HFFc6 (cell line): ENCODE results near the gene GLI1. TPM values are rescaled to one million over a fixed set of nuclear protein-coding genes. Genes with fewer than 3 reads are reported as not detected.
A peak's percentile ranks its signal among the peaks of the same experiment; 100 is the strongest.

Experiments used
- DNase-seq: peaks from one replicate; pipeline ENCODE4 v3.0.0-alpha.2; 2018
- H3K27ac Mint-ChIP-seq: 2 replicates; pipeline ENCODE4 v1.8.0; 2020; ENCODE audit warnings: mild to moderate bottlenecking, mixed read lengths
- H3K27me3 Mint-ChIP-seq: 2 replicates; pipeline ENCODE4 v1.8.0; 2021; ENCODE audit warnings: mild to moderate bottlenecking, moderate library complexity, mixed read lengths; ENCODE audit not compliant: insufficient read depth
- H3K36me3 Mint-ChIP-seq: 2 replicates; pipeline ENCODE4 v1.8.0; 2021; ENCODE audit warnings: low read depth, mixed read lengths
- H3K4me1 Mint-ChIP-seq: 2 replicates; pipeline ENCODE4 v1.8.0; 2020; ENCODE audit warnings: low read depth, mixed read lengths
- H3K4me3 Mint-ChIP-seq: 2 replicates; pipeline ENCODE4 v1.8.0; 2020; ENCODE audit warnings: mild to moderate bottlenecking, moderate library complexity, mixed read lengths
- H3K9me3 Mint-ChIP-seq: 2 replicates; pipeline ENCODE4 v1.8.0; 2020; ENCODE audit warnings: mild to moderate bottlenecking, mixed read lengths
- total RNA-seq, 6 experiments: library from RNA; stranded (reverse); fragmentation: NEBNext Ultra II Directional; extraction: Animal tissue kit (Norgen Biotek cat#: 25700); gene quantifications; 2 replicates in 1 of 6; 3 replicates in 5 of 6; pipeline ENCODE4 v1.2.3, GENCODE V29; 2021
- TF ChIP-seq, protein P1 (sequence below): fragments of 200-600 bp; sonication (generic); IDR thresholded peaks from 2 replicates; pipeline ENCODE4 v1.5.0; 2021; ENCODE audit warnings: antibody characterized with exemption, mild to moderate bottlenecking

The GLI1 gene
- total RNA-seq, 6 experiments from 2014 or later = 3.9 to 5.8 (median 4.6) TPM

DNA sequence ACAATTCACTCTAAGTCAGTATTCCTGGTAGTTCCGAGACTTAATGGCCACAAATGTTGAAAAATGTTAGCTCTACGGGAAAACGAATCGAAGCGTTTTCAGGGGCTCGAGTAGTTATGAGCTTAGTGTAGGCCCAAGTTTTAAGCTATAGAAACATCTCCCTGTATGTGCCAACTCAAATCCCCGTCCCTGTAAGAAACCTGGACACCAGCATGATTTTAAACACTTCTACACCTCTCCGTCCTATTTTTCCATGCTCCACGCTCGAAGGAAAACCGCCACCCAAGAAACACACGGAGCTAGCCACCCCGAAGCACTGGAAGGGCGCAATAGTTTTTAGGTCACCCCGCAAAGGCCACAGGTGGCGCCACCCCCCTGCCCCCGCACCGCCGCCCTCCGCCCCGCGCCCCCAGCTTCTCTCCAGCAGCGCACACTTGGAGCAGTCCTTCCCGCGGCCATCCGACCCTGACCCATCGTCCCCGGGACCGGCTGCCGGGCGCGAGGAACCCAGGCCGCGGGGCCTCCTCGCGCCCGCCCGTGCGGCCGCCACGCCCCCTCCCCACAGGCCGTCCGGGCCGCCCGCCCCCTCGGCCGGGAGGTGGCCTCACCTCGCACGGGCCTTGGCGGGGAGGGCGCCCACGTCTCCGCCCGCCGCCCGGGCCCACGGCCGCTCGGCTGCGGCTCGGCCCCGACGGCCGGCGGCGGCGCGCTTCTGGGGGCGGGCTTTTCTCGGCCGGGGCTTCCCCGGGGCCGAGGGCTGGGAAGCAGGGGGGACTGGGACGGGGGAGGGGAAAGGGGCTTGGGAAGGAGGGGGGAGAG, 29.3 kb upstream of the GLI1 start:
- no peaks in the 10 kb centered on the region; the same call in 1 of the 2 replicates for H3K36me3 Mint-ChIP-seq
- DNase-seq = peak; percentile 6

DNA sequence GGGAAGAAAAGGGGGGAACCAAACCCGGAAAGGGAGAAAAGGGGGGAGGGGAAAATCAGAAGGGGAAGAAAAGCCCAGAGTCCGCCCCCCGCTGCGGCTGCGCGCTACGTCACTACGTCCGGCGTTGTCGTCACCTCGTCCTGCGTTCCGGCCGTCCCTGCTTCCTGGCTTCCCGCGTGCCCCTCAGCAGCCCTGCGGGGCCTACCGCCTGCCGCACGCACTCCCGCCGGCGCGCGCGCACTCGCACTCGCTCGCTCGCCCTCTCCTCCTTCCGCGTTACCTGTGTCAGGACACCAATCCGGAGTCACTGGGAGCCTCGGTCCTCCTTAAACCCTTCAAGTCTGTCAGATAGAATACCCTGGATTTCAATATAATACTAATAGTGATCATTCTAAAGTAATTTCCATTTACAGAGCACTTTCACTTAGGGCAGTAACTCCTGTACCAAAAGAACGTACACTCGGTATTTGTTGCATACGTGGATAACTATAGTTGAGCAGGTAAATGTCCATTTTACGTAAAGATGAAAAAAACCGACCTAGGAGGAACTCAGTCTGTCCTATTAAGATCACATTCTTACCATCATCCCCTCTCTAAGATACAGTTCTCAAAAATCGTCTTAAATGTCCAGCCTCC, 28.5 kb upstream of the GLI1 start, which contains the start of gene R3HDM2:
R3HDM2 (minus strand) TSS at position 113 of the 636 bp plus-strand sequence. CDS start 120,615 bp downstream, outside the sequence.
- peak; percentile 91 for DNase-seq
- Mint-ChIP-seq H3K27me3 (no peaks in the 10 kb centered on the region; the same call in none of the 2 replicates), H3K9me3 (no peaks in the 10 kb centered on the region), H3K4me3 (peak within 1 kb of the TSS; percentile 93), H3K36me3 (no peaks in the 10 kb centered on the region), H3K4me1 (peaks cover 22% of the 10 kb centered on the region), H3K27ac (peak within 1 kb of the TSS; percentile 97)
- TF ChIP-seq, protein P1, sequence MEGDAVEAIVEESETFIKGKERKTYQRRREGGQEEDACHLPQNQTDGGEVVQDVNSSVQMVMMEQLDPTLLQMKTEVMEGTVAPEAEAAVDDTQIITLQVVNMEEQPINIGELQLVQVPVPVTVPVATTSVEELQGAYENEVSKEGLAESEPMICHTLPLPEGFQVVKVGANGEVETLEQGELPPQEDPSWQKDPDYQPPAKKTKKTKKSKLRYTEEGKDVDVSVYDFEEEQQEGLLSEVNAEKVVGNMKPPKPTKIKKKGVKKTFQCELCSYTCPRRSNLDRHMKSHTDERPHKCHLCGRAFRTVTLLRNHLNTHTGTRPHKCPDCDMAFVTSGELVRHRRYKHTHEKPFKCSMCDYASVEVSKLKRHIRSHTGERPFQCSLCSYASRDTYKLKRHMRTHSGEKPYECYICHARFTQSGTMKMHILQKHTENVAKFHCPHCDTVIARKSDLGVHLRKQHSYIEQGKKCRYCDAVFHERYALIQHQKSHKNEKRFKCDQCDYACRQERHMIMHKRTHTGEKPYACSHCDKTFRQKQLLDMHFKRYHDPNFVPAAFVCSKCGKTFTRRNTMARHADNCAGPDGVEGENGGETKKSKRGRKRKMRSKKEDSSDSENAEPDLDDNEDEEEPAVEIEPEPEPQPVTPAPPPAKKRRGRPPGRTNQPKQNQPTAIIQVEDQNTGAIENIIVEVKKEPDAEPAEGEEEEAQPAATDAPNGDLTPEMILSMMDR = no peak

More for the DNA sequence above, 29.3 kb upstream of the GLI1 start:
- no peaks in the 10 kb centered on the region for H3K9me3 Mint-ChIP-seq
- H3K4me1 Mint-ChIP-seq = peaks cover 22% of the 10 kb centered on the region
- TF ChIP-seq, protein P1 = peak; percentile 49; the same call in 1 of the 2 replicates
- peak overlapping the region; percentile 97 for H3K27ac Mint-ChIP-seq
- peak overlapping the region; percentile 93 for H3K4me3 Mint-ChIP-seq
- H3K27me3 Mint-ChIP-seq = no peaks in the 10 kb centered on the region; the same call in none of the 2 replicates

GRCh38 chr12:57431654-57432188, 27.9 kb upstream of the GLI1 start:
- peaks cover 22% of the 10 kb centered on the region for H3K4me1 Mint-ChIP-seq
- no peaks in the 10 kb centered on the region; the same call in none of the 2 replicates for H3K27me3 Mint-ChIP-seq
- no peaks in the 10 kb centered on the region for H3K9me3 Mint-ChIP-seq

DNA sequence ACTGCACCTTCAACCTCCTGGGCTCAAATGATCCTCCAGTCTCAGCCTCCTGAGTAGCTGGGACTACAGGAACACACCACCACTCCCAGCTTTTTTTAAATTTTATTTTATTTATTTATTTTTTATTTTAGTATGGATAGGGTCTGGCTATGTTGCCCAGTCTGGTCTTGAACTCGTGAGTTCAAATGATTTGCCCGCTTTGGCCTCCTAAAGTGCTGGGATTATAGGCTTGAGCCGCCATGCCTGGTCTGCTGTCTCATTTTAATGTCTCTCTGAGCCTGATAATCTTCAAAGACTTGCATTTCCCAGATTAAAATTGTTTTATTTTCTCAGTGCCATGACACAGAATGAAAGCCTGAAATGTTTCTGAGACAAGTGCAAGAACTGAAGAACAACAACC, 26.2 kb upstream of the GLI1 start:
- Mint-ChIP-seq H3K27me3 (no peaks in the 10 kb centered on the region; the same call in 1 of the 2 replicates), H3K9me3 (no peaks in the 10 kb centered on the region), H3K4me1 (peaks cover 22% of the 10 kb centered on the region), H3K27ac (no peak overlapping the region), H3K4me3 (no peak overlapping the region), H3K36me3 (no peaks in the 10 kb centered on the region)
- DNase-seq = no peak
- TF ChIP-seq, protein P1 = no peak

More at GRCh38 chr12:57431654-57432188, 27.9 kb upstream of the GLI1 start:
- Mint-ChIP-seq H3K4me3 (peak overlapping the region; percentile 91), H3K36me3 (no peaks in the 10 kb centered on the region), H3K27ac (peak overlapping the region; percentile 96)
- TF ChIP-seq, protein P1 = no peak
- no peak for DNase-seq

GRCh38 chr12:57434517-57435223, 24.9 kb upstream of the GLI1 start, which contains the start of gene INHBC:
INHBC (plus strand) TSS chr12:57434784; CDS start chr12:57434887, 103 bp downstream.
- Mint-ChIP-seq H3K4me1 (peaks cover 13% of the 10 kb centered on the region), H3K4me3 (no peak within 1 kb of the TSS), H3K36me3 (no peaks in the 10 kb centered on the region), H3K27me3 (peaks cover under 1% of the 10 kb centered on the region; the same call in 1 of the 2 replicates), H3K27ac (no peak within 1 kb of the TSS), H3K9me3 (no peaks in the 10 kb centered on the region)
- DNase-seq = no peak
- TF ChIP-seq, protein P1 = no peak
